A204.1 (cell line): ENCODE results near the gene MOXD1.

ENCODE experiments used
- FAIRE-seq: peaks from 2 replicates; lab custom pipeline; 2012; peaks lifted over from hg19 to GRCh38; lab: Jason Lieb, UNC

The MOXD1 gene

GRCh38 chr6:132400883-132401617 is at the start of gene MOXD1:
Gene MOXD1, minus strand, starts transcription at chr6:132401475. Its CDS starts 49 bp downstream, at chr6:132401426.
- no peak for FAIRE-seq

- no peak for FAIRE-seq
Observed at GRCh38 chr6:132446855-132447241, 45.6 kb upstream of the MOXD1 start.

GRCh38 chr6:132446141-132446854 is 45.0 kb upstream of the MOXD1 start:
- no peak for FAIRE-seq

- no peak for FAIRE-seq
Observed at GRCh38 chr6:132445201-132445951, 44.1 kb upstream of the MOXD1 start.

- no peak for FAIRE-seq
Observed at GRCh38 chr6:132443206-132443605, 41.9 kb upstream of the MOXD1 start.

GRCh38 chr6:132430110-132430509 is 28.8 kb upstream of the MOXD1 start:
- FAIRE-seq = no peak

GRCh38 chr6:132425176-132425575 is 23.9 kb upstream of the MOXD1 start:
- FAIRE-seq = no peak

GRCh38 chr6:132423839-132424238 is 22.6 kb upstream of the MOXD1 start:
- no peak for FAIRE-seq

- no peak for FAIRE-seq
Observed at GRCh38 chr6:132418235-132418965, 17.1 kb upstream of the MOXD1 start.

- FAIRE-seq = no peak
Observed at GRCh38 chr6:132414761-132415160, 13.5 kb upstream of the MOXD1 start.

GRCh38 chr6:132414322-132414721 is 13.0 kb upstream of the MOXD1 start:
- FAIRE-seq = no peak

- FAIRE-seq = no peak
Observed at GRCh38 chr6:132413499-132413802, 12.2 kb upstream of the MOXD1 start.

GRCh38 chr6:132412656-132413498 is 11.6 kb upstream of the MOXD1 start:
- no peak for FAIRE-seq

- FAIRE-seq = no peak
Observed at GRCh38 chr6:132411296-132411695, 10.0 kb upstream of the MOXD1 start.

- FAIRE-seq = no peak
Observed at GRCh38 chr6:132410830-132411229, 9.6 kb upstream of the MOXD1 start.

- no peak for FAIRE-seq
Observed at GRCh38 chr6:132405143-132405915, 4.1 kb upstream of the MOXD1 start.

GRCh38 chr6:132404736-132405135 is 3.5 kb upstream of the MOXD1 start:
- FAIRE-seq = no peak

GRCh38 chr6:132404330-132404729 is 3.1 kb upstream of the MOXD1 start:
- no peak for FAIRE-seq

- FAIRE-seq = no peak
Observed at GRCh38 chr6:132401618-132402285, 477 bp upstream of the MOXD1 start.

- FAIRE-seq = no peak
Observed at GRCh38 chr6:132400555-132400882, 756 bp downstream of the MOXD1 start.
